AML-193 (cell line): ENCODE measurements around the gene HADHA.

ENCODE experiments used
- DNase-seq, 2 experiments: peaks; one replicate each; lab custom pipeline; 2025; lab: John Stamatoyannopoulos, UW

The HADHA gene

GRCh38 chr2:26245231-26245732 is 850 bp upstream of the HADHA start:
- peak; percentile 40 to 54 for DNase-seq

GRCh38 chr2:26243470-26244308 is 743 bp downstream of the HADHA start:
- DNase-seq = no peak

DNA sequence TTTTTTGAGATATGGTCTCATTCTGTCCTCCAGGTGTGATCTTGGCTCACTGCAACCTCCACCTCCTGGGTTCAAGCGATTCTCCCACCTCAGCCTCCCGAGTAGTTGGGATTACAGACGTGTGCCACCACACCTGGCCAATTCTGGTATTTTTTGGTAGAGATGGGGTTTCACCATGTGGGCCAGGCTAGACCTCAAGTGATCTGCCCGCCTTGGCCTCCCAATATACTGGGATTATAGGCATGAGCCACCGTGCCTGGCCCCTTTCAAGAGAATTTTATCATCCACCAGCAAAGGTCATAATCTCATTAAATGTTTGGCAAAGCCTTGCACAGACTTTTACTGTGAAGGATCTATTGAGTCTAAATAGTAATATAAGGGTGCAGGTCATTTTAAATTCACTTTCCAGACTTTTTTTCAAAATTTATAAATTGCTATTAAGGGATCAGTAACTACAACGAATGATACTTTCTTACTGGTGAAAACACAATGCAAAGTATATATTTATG is 2.5 kb downstream of the HADHA start:
- DNase-seq = no peak

- DNase-seq = peak; percentile 67 to 78
These were observed 6.0 kb downstream of the HADHA start for GRCh38 chr2:26238311-26238958.

DNA sequence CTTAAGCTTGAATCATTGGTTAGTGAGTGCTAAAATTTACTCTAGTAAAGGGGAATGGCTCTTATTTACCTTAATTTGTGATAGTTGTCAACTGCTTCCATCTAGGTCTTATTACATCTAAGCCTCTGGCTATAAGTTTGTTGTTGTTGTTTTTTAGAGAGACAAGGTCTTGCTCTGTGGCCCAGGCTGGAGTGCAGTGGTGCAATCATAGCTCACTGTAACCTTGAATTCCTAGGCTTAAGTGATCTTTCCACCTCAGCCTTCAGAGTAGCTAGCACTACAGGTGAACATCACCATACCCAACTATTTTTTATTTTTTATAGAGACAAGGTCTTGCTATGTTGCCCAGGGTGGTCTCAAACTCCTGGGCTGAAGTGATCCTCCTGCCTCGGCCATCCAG is 6.6 kb downstream of the HADHA start:
- no peak for DNase-seq

DNA sequence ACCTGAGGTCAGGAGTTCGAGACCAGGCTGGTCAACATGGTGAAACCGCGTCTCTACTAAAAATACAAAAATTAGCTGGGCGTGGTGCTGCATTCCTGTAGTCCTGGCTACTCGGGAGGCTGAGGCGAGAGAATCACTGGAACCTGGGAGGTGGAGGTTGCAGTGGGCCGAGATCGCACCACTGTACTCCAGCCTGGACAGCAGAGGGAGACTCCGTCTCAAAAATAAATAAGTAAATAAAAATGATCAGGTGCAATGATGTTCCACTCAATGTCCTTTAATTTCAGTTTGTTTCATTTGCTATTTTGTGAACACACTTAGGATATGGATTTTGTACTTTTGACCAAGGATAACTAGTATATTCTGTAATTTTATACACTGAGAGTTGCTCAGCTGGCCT is 9.3 kb downstream of the HADHA start:
- DNase-seq = no peak

DNA sequence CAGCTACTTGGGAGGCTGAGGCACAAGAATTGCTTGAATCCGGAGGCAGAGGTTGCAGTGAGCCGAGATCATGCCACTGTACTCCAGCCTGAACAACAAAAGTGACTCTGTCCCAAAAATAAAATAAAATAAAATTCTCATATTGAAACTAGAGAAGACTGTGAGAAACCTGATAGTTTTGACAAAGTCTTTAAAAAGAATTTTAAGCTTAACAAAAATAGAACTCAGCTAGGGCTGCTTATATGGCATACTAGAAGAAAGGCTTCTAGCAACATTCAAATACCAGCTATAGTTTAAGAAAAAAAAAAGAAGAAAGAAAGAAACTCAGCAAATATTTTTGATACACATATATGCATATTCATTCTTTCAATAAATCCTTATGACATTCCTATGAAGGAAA is 13.6 kb downstream of the HADHA start:
- no peak for DNase-seq

DNA sequence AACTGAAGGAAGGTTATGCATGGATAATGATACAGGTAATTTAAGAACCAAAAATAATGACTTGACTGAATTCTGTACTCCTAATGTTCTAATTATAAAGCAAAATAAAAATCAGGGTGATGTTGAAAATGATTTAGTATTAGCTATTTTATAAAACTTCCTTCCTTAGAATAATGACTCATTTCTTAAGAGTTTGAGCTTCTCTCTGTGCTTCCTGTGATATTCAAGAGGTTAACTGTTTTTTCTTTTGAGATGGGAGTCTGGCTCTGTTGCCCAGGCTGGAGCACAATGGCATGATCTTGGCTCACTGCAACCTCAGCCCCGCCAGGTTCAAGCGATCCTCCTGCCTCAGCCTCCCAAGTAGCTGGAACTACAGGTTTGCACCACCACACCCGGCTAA is 14.8 kb downstream of the HADHA start:
- DNase-seq = no peak

DNA sequence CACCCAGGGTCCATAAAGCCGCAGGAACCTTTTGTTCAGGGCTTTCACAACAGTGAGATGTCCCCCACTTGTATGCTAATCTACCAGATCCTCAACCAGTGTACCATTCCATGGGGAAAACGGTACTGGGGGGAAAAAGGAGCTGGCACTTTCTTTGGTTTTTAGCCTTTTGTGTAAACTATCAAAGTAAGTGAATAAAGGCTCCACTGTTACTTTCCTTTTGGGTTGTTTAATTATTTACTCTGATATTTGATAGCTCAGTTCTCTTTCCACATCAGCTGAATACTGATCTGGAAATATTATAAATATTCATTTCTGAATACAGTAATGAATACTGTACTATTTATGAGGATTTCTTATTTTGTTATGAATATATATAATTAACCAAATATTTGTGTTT is 20.3 kb downstream of the HADHA start:
- no peak for DNase-seq

- DNase-seq = no peak
These were observed 21.4 kb downstream of the HADHA start for GRCh38 chr2:26223018-26223417.

GRCh38 chr2:26217720-26218119 is 26.7 kb downstream of the HADHA start:
- no peak for DNase-seq

DNA sequence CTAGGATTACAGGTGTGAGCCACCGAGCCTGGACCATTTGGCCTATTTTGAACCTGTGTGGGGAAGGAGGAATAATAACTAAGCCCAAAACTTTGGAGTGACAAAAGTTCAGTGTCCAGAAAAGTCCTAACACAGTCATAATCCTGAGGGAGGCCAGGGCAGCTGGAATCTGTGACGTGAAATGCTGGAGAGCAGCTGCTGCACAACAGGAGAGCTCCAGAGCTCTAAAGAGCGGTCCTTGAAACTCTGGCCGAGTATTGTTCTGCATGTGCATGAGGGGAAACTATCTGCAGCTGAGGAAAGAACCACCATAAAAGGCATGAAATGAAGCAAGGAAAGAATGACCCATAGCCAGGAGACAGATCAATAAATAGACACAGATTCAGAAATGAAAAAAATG is 27.8 kb downstream of the HADHA start:
- no peak for DNase-seq

DNA sequence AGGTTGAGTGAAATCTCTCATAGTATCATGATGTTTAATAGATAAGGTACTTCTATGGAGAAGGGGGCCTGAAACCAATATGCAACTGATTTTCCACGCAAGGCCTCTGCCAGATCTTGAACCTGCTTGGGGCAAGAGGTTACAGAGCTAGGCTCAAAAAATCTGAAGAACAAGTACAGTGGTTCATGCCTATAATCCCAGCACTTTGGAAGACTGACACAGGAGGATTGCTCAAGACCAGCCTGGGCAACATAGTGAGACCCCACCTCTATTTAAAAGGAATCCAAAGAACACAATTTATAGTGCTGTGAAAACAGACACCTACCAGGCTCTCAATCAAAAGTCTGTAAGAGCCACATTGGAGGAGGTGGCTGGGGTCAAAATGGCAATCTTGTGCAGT is 28.6 kb downstream of the HADHA start:
- no peak for DNase-seq

GRCh38 chr2:26214759-26215158 is 29.7 kb downstream of the HADHA start:
- no peak for DNase-seq

DNA sequence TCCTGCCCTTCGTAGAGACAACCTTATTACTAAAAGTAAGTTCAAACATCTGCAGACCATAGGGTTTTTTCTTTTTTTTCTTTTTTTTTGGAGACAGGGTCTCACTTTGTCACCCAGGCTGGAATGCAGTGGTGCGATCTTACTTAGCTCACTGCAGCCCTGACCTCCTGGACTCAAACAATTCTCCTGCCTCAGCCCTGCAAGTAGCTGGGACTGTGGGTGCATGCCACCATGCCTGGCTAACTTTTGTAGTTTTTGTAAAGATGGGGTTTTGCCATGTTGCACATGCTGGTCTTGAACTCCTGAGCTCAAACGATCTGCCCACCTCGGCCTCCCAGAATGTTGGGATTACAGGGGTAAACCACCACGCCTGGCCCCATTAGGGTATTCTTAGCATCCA is 32.4 kb downstream of the HADHA start:
- no peak for DNase-seq

GRCh38 chr2:26203906-26204305 is 40.5 kb downstream of the HADHA start:
- DNase-seq = no peak

- no peak for DNase-seq
These were observed 41.4 kb downstream of the HADHA start for GRCh38 chr2:26202981-26203490.

DNA sequence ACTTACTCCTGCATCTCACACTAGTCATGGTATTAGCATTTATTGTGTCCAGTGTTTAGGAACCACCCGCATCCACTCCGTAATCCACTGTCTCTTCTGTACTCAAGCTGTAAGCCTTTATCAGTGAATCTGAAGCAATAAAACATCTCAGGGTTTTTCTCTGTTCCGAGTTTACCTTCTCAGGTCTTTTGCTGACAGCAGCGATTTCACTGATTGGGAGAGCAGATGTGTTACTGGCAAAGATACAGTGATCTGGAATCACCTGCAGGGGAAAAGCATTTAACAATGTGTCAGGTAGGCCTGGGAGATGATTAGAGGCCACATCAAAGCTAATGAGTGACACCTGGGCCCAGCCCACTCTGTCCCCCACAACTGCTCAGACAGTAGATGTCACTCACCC is 46.9 kb downstream of the HADHA start:
- DNase-seq = no peak

- no peak for DNase-seq
These were observed 47.6 kb downstream of the HADHA start for GRCh38 chr2:26196683-26197418.

- DNase-seq = no peak
These were observed 49.1 kb downstream of the HADHA start for GRCh38 chr2:26195040-26195984.

DNA sequence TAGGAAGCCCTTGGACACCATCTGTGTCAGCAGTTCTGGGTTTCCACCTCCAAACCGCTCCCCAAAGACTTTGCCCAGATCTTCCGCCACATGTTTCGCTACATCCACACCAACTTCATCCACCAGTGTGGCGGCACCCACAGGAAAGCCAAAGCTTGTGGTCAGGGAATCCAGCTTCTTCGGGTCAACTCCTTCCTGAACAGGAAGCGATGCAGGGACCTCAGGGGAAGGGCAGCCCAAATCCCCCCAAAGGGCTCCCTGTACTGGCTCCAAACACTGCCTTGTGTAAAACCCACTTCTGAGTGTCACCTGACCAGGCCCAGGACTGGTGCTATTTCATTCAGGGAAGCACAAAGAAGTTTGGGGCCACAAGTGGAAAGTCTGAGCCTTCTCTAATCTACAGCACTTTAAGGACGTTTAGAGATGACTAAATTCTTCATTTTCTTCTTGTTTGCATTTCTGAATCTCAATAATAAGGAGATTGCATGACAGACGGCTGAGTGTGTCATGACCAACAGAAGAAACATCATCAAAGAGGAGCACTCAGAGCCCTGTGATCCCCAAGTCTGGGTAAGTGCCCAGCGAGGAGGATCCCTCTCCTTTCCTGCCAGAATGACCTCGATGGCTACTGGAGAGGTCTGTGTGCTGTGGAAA is 50.7 kb downstream of the HADHA start:
- DNase-seq = no peak
